PC-9 (cell line): ENCODE measurements around the gene VIP. TPM values are rescaled to one million over a fixed set of nuclear protein-coding genes. Genes with fewer than 3 reads are reported as not detected.

Experiments
- BruUV-seq: library from RNA; stranded (reverse); fragments of 400-500 nt; replicated peaks from 2 replicates; lab custom pipeline; 2021; lab: Mats Ljungman, UMichigan
- CTCF ChIA-PET: fragments of 300-600 bp; sonication (Branson Sonifier 250); formaldehyde crosslinking; loops from one replicate; lab custom pipeline; 2022; ENCODE audit warnings: antibody characterized with exemption; lab: Charles Lee
- POLR2A ChIA-PET: fragments of 300-600 bp; sonication (Branson Sonifier 250); formaldehyde crosslinking; loops from one replicate; lab custom pipeline; 2022; ENCODE audit warnings: antibody characterized with exemption; ENCODE audit not compliant: unreplicated experiment; lab: Charles Lee
- DNase-seq, 2 experiments: peaks; one replicate each; pipeline versions ENCODE4 v3.0.0 to v3.0.0-alpha.2; 2015 to 2022; ENCODE audit warnings: mixed read lengths in 1 of 2
- H2AFZ ChIP-seq: fragments of 200-600 bp; sonication (generic); 2 replicates; pipeline ENCODE4 v1.8.1; 2017; ENCODE audit warnings: antibody characterized with exemption
- H3F3A ChIP-seq: fragments of 200-600 bp; sonication (generic); 2 replicates; pipeline ENCODE4 v1.8.1; 2017; ENCODE audit warnings: antibody characterized with exemption, mild to moderate bottlenecking, low read depth; ENCODE audit not compliant: insufficient read depth
- H3K27ac ChIP-seq: fragments of 200-600 bp; sonication (generic); 2 replicates; pipeline ENCODE4 v1.6.1; 2016; ENCODE audit warnings: mixed run types
- H3K27me3 ChIP-seq: fragments of 200-600 bp; sonication (generic); 2 replicates; pipeline ENCODE4 v1.6.1; 2016; ENCODE audit warnings: low read depth, mixed run types; ENCODE audit not compliant: insufficient read depth
- H3K36me3 ChIP-seq: fragments of 200-600 bp; sonication (generic); 2 replicates; pipeline ENCODE4 v1.6.1; 2016; ENCODE audit warnings: low read depth, mixed run types
- H3K4me1 ChIP-seq: fragments of 200-600 bp; sonication (generic); replicated peaks from 2 replicates; pipeline ENCODE4 v1.6.1; 2016; ENCODE audit warnings: mixed run types; ENCODE audit not compliant: insufficient read depth
- H3K4me2 ChIP-seq: fragments of 200-600 bp; sonication (generic); 2 replicates; pipeline ENCODE4 v1.6.1; 2017; ENCODE audit warnings: mixed run types
- H3K4me3 ChIP-seq: fragments of 200-600 bp; sonication (generic); 2 replicates; pipeline ENCODE4 v1.6.1; 2016; ENCODE audit warnings: mixed run types
- H3K79me2 ChIP-seq: fragments of 200-600 bp; sonication (generic); 2 replicates; pipeline ENCODE4 v1.6.1; 2017; ENCODE audit warnings: low read depth, mixed run types
- H3K9me2 ChIP-seq: fragments of 200-600 bp; sonication (generic); 2 replicates; pipeline ENCODE4 v1.8.1; 2017; ENCODE audit warnings: mild to moderate bottlenecking; ENCODE audit not compliant: insufficient read depth
- H3K9me3 ChIP-seq: fragments of 200-600 bp; sonication (generic); 2 replicates; pipeline ENCODE4 v1.8.1; 2016; ENCODE audit warnings: low read depth; ENCODE audit not compliant: insufficient read depth
- H4K20me1 ChIP-seq: fragments of 200-600 bp; sonication (generic); 2 replicates; pipeline ENCODE4 v1.8.1; 2017; ENCODE audit not compliant: insufficient read depth
- EZH2 ChIP-seq: fragments of 200-600 bp; sonication (generic); IDR thresholded peaks from 2 replicates; pipeline ENCODE4 v1.8.0; 2017; ENCODE audit warnings: antibody characterized with exemption, low read depth
- intact Hi-C: fragments of 100-400 bp; cut with micrococcal nuclease; formaldehyde crosslinking; loops from one replicate; pipeline ENCODE4 v1.10.0; 2022; ENCODE audit not compliant: unreplicated experiment
- total RNA-seq: library from RNA; stranded (reverse); gene quantifications from 2 replicates; pipeline ENCODE4 v1.2.3, GENCODE V29; 2021
- TF ChIP-seq, protein P1 (sequence below): fragments of 200-600 bp; sonication (generic); conservative IDR thresholded peaks from 2 replicates; pipeline ENCODE4 v1.6.1; 2017; ENCODE audit warnings: mixed run types, antibody characterized with exemption, mild to moderate bottlenecking, moderate library complexity

VIP gene
- total RNA-seq, 1 experiment from 2014 or later = not detected

DNA sequence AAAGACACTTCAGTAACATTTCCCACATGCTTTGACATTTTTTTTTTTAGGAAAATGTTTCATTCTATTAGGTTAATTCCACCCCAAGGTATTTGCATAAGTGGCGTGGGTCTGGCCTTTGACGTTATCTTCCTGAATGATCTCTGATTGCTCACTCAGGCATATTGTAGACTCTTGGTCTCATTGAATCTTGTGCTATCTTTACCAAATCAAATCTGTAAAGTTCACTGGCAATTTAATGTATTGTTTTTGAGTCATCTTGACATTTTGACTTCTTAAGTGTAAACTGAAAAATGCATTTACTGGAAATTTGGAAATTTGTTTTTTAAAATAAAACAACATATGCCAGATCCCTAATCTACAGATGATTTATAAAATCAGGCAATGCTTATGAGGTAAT is 16.0 kb upstream of the VIP start:
- BruUV-seq = no TSS peak
- intact Hi-C loops = no loop called here
- Histone ChIP-seq H4K20me1 (no peaks in the 10 kb centered on the region), H3K4me1 (no peaks in the 10 kb centered on the region), H3K27ac (no peak overlapping the region), H3K9me3 (no peaks in the 10 kb centered on the region), H3K36me3 (no peaks in the 10 kb centered on the region), H3K4me2 (no peak overlapping the region), H3K4me3 (no peak overlapping the region), H2AFZ (no peak overlapping the region), H3K27me3 (no peaks in the 10 kb centered on the region), H3K9me2 (no peaks in the 10 kb centered on the region), H3F3A (no peaks in the 10 kb centered on the region), H3K79me2 (no peaks in the 10 kb centered on the region)
- CTCF ChIA-PET = no interaction called here
- TF ChIP-seq EZH2 = no peak
- TF ChIP-seq, protein P1, sequence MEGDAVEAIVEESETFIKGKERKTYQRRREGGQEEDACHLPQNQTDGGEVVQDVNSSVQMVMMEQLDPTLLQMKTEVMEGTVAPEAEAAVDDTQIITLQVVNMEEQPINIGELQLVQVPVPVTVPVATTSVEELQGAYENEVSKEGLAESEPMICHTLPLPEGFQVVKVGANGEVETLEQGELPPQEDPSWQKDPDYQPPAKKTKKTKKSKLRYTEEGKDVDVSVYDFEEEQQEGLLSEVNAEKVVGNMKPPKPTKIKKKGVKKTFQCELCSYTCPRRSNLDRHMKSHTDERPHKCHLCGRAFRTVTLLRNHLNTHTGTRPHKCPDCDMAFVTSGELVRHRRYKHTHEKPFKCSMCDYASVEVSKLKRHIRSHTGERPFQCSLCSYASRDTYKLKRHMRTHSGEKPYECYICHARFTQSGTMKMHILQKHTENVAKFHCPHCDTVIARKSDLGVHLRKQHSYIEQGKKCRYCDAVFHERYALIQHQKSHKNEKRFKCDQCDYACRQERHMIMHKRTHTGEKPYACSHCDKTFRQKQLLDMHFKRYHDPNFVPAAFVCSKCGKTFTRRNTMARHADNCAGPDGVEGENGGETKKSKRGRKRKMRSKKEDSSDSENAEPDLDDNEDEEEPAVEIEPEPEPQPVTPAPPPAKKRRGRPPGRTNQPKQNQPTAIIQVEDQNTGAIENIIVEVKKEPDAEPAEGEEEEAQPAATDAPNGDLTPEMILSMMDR = no peak
- POLR2A ChIA-PET = no interaction called here
- DNase-seq = no peak

DNA sequence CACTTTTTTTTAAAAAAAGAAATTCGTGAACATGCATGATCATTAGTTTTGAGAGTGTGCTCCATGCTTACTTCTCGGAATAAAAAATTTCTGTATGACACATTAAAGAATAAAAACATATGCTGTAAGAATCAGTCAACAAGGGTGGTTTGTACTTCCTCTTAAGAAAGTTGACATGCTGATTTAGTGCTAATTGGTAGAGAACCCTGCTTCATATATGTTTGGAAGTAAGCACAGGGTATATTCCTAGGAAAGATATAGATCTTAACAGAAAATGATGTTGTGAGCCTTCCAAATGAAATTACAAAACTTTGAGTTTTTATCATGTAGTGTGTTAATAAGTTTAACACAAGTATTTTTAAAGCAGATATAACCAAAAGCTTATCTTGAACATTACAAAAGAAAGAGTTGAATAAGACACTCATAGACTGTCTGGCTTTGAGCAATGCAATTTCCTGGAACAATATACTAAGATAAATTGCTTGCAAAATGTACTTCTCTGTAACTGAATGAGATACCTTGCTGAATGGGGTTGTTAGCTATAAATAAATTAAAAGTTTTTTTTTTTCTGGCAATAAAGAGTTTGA is 13.8 kb upstream of the VIP start:
- H3K36me3 ChIP-seq = no peaks in the 10 kb centered on the region
- no peaks in the 10 kb centered on the region for H3K9me2 ChIP-seq
- CTCF ChIA-PET = no interaction called here
- H4K20me1 ChIP-seq = no peaks in the 10 kb centered on the region
- H3K27ac ChIP-seq = no peak overlapping the region
- H3K9me3 ChIP-seq = no peaks in the 10 kb centered on the region
- TF ChIP-seq, protein P1 = no peak
- TF ChIP-seq EZH2 = no peak
- no TSS peak for BruUV-seq
- POLR2A ChIA-PET = interaction anchor here (0.5 kb wide), 1 partner anchor 551 kb away, joined by 4 read pairs; no protein-coding TSS in a partner anchor
- H3F3A ChIP-seq = no peaks in the 10 kb centered on the region
- DNase-seq = no peak
- H2AFZ ChIP-seq = no peak overlapping the region
- no peak overlapping the region for H3K4me2 ChIP-seq
- H3K4me1 ChIP-seq = no peaks in the 10 kb centered on the region
- no peaks in the 10 kb centered on the region for H3K27me3 ChIP-seq
- H3K4me3 ChIP-seq = no peak overlapping the region
- intact Hi-C loops = no loop called here
- no peaks in the 10 kb centered on the region for H3K79me2 ChIP-seq

DNA sequence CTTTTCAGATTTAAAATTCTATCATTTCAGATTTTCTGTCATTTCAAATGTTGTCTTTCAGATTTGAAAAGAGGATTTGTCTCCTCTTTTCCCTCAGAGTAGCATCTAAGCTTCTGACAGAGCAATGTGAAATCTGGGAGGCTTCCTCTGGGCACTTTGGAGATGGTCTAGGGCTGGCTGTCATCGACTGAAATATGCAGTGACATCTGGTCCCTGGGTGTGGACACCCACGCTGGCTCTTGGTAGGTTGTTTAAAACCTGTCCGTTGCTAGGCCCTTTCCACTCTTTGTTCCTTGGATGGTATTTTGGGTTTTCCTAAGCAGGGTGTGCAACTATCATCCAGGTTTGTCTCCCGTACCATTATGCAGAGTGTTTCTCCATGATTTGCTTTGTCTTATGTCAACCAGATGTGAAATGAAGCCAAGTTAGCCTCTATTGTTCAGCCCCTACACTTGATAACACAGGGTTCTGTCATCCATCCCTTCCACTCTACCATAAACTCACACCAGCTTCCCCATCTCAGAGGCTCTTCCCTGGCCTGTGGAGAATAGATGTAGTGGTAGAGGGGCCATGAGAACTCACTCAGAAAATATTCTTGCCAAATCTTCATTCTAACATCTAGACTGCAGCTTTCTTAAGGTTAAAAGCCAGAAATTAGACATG is 5.0 kb upstream of the VIP start:
- CTCF ChIA-PET = no interaction called here

More for the DNA sequence above, 5.0 kb upstream of the VIP start:
- Histone ChIP-seq H3K27me3 (no peaks in the 10 kb centered on the region), H4K20me1 (no peaks in the 10 kb centered on the region), H3K36me3 (no peaks in the 10 kb centered on the region), H3K4me1 (0 out of 2 replicates have a peak, but pooled peaks cover 6% of the 10 kb centered on the region), H3F3A (no peaks in the 10 kb centered on the region), H3K4me3 (no peak overlapping the region), H3K27ac (no peak overlapping the region), H3K9me3 (no peaks in the 10 kb centered on the region), H3K4me2 (0 out of 2 replicates have a peak overlapping the region, but pooled peaks have one; percentile 1), H3K79me2 (no peaks in the 10 kb centered on the region), H2AFZ (no peak overlapping the region), H3K9me2 (no peaks in the 10 kb centered on the region; the same call in 1 of the 2 replicates)
- intact Hi-C loops = loop anchor here (10.0 kb wide), 1 partner anchor 279 kb away; no protein-coding TSS in a partner anchor
- DNase-seq = no peak
- no TSS peak for BruUV-seq
- TF ChIP-seq EZH2 = no peak
- TF ChIP-seq, protein P1 = no peak
- POLR2A ChIA-PET = no interaction called here
